Measurements from ENCODE around the gene OR10G8.

The OR10G8 gene

DNA sequence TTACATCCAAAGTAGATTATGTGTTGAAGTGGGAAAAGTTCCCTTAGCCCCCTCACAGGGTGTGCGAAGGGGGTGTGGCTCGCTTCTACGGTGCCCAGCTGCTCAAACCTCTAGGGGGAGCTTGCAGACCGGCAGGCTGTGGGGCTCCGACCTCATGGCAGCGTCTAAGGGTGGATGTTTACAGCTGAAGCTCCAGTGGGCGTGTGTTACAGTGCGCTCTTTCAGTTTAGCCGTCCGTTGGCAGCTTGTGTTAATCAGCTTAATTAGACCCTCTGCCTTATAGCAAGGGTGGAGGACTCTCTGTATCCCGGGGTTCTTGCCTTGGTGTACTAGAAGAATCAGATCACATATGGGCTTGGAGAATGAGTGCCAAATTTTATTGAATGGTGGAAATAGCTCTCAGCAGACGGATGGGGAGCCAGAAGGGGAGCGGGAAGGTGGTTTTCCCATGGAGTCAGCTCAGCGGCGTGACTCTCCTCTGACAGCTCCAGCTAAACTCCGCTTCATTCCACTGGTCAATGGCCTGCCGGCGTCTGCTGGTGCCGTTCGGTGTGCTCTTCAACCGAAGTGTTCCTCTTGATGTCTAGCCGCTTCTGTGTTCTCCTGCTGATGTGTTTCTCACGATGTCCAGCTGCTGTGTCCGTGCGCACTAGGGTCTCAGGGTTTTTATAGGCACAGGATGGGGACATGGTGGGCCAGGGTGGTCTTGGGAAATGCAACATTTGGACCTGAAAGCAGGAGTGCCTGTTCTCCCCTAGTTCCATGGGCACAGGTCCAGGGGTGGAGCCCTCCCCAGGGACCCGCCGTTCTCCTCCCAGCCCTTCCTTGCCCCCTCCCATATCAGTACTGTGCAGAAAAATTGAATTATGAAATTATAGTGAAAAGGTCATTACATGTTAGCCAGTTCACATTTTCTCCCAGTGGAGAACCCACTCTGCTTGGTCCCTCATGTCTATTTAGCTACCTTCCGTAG lies 43.1 kb downstream of the OR10G8 start:
- ChIA-PET CTCF (interaction anchor here (0.6 to 2.9 kb wide), 7 partner anchors 75 to 516 kb away, joined by 3 to 19 read pairs (median 4); no protein-coding TSS in a partner anchor), POLR2A (no interaction called here)
- DNase-seq (ENCODE audit: extremely low spot score), result peak; percentile 30
- TF ChIP-seq L3MBTL2 (conservative IDR thresholded peaks at IDR 0.05), result no peak
- TF ChIP-seq ELF4 (IDR thresholded peaks at IDR 0.05), result no peak
- no peak for TF ChIP-seq CTBP1 (IDR thresholded peaks at IDR 0.05; ENCODE audit: borderline replicate concordance)
- no peak for TF ChIP-seq FOXA1 (IDR thresholded peaks at IDR 0.05)
- TF ChIP-seq LEF1 (IDR thresholded peaks at IDR 0.05; ENCODE audit: borderline replicate concordance), result no peak
- TF ChIP-seq, protein P1, sequence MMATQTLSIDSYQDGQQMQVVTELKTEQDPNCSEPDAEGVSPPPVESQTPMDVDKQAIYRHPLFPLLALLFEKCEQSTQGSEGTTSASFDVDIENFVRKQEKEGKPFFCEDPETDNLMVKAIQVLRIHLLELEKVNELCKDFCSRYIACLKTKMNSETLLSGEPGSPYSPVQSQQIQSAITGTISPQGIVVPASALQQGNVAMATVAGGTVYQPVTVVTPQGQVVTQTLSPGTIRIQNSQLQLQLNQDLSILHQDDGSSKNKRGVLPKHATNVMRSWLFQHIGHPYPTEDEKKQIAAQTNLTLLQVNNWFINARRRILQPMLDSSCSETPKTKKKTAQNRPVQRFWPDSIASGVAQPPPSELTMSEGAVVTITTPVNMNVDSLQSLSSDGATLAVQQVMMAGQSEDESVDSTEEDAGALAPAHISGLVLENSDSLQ (IDR thresholded peaks at IDR 0.05), result no peak
- TF ChIP-seq ARNT (IDR thresholded peaks at IDR 0.05), result no peak
- no peak for TF ChIP-seq BHLHE40 (IDR thresholded peaks at IDR 0.05; ENCODE audit: borderline replicate concordance)

DNA sequence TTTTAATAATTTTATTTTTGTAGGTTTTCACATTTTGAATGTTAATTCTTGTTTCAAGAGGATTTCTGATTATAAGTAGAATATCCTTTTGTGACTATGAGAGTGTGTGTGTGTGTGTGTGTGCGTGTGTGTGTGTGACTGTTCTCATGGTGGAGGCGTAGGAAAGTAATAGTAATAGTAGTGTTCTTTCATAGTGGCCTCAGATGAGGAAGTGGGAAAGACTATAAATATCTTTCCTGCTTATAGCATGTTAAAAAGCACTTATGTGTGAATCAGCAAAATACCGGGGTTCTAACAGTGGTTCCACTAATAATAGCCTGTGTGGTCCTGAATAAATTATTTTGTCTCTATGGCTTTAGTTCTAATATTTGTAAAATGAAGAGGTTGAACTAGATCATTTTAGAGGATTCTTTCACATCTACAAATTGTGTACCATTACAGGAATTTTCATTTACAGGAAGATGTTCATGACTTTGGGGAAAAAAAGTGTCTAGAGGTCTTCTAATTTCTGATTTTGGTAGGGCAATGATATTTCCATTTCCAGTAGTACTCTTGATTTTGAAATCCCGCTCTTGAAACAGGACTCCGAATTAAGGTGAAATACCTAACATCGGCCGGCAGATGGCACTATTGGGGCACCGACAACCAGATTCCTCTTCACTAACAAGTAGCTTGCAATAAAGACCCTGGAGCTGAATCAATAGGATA lies 44.5 kb downstream of the OR10G8 start:
- TF ChIP-seq ARNT (IDR thresholded peaks at IDR 0.05), result no peak
- POLR2A ChIA-PET, result no interaction called here
- CTCF ChIA-PET, result interaction anchor here (0.7 to 2.9 kb wide), 9 partner anchors 49 to 1299 kb away, joined by 3 to 19 read pairs (median 3); no protein-coding TSS in a partner anchor
- peak; percentile 60 for DNase-seq (ENCODE audit: extremely low spot score)

DNA sequence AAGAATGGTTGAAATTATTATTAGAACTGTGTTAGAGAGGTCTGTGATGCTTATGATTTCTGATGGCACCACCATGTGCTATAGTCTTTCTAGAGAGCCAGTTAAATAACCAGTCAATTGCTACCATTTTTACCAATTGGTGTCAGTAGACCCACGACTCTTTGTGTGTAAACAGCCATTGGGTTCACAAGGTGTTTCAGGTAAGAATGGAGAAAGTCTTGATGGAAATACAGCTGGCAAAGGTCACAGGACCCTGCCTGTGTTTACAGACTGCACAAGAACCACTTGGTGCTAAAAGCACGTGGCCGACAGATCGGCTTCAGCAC lies 45.0 kb downstream of the OR10G8 start:
- TF ChIP-seq HDGF (IDR thresholded peaks at IDR 0.05; ENCODE audit: borderline replicate concordance) (no peak), LEF1 (IDR thresholded peaks at IDR 0.05; ENCODE audit: borderline replicate concordance) (no peak), ELF4 (IDR thresholded peaks at IDR 0.05) (no peak), SUZ12 (IDR thresholded peaks at IDR 0.05) (no peak)
- CTCF ChIA-PET, result interaction anchor here (0.7 to 2.9 kb wide), 9 partner anchors 48 to 1299 kb away, joined by 3 to 19 read pairs (median 3); no protein-coding TSS in a partner anchor
- POLR2A ChIA-PET, result no interaction called here
- DNase-seq (ENCODE audit: extremely low spot score), result no peak

DNA sequence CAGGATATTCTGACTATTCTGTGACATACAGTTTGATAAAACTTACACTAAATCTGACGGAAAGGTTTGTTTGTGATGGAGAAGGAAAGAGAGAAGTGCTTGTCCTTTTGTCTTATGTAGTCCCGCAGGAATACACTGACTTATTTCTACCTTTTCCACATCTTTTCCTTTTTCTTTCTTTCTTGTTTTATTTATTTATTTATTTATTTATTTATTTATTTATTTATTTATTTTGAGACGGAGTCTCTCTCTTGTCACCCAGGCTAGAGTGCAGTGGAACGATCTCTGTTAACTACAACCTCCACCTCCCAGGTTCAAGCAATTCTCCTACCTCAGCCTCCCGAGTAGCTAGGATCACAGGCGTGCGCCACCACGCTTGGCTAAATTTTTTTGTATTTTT lies 45.5 kb downstream of the OR10G8 start:
- CTCF ChIA-PET, result interaction anchor here (1.0 to 2.9 kb wide), 5 partner anchors 122 to 514 kb away, joined by 3 to 19 read pairs (median 3); no protein-coding TSS in a partner anchor
- POLR2A ChIA-PET, result no interaction called here
- no peak for DNase-seq (ENCODE audit: extremely low spot score)
- no peak for TF ChIP-seq FOXA1 (IDR thresholded peaks at IDR 0.05)

DNA sequence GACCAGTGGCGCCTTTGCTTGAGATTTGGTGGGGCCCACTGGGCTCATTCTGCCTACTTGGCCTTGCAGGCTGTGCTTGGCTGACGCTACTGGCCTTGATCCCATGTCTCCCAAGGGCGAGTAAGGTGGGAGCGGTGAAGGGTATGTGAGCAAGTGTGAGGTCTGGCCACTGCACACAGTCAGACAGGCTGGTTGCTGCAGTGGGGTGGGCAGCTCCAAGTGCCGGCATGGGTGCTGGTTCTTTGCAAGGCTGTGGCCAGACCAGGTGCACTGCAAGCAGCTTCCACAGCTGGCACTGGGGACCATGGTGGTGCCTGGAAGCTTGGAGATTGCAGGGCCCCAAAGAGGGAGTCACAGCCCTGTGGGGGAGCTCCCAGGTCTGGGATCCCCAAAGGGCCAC lies 48.0 kb downstream of the OR10G8 start:
- no peak for DNase-seq (ENCODE audit: extremely low spot score)
- CTCF ChIA-PET, result no interaction called here
- TF ChIP-seq HDGF (IDR thresholded peaks at IDR 0.05; ENCODE audit: borderline replicate concordance) (no peak), ARNT (IDR thresholded peaks at IDR 0.05) (no peak), L3MBTL2 (conservative IDR thresholded peaks at IDR 0.05) (no peak), TARDBP (IDR thresholded peaks at IDR 0.05) (no peak), LEF1 (IDR thresholded peaks at IDR 0.05; ENCODE audit: borderline replicate concordance) (no peak), NFRKB (IDR thresholded peaks at IDR 0.05) (no peak), ELF4 (IDR thresholded peaks at IDR 0.05) (no peak), CTBP1 (IDR thresholded peaks at IDR 0.05; ENCODE audit: borderline replicate concordance) (no peak), SP1 (IDR thresholded peaks at IDR 0.05) (no peak), BHLHE40 (IDR thresholded peaks at IDR 0.05; ENCODE audit: borderline replicate concordance) (no peak)
- TF ChIP-seq, protein P1 (IDR thresholded peaks at IDR 0.05), result no peak
- POLR2A ChIA-PET, result no interaction called here

DNA sequence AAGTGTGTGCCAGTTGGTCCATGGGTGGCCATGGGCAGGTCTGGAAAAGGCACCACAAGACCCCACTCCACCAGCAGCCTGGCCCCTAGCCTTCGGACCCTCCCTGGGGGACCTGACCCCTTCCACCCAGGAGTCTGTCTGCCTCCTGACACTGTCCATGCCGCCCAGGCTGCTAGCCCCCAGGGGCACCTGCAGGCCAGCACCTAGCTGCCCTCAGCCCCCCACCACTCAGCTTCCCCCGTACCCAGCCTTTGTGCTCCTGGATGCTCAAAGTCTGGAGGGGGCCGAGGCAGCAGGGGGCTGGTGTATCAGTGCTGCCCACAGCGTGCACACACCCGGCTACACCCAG lies 48.9 kb downstream of the OR10G8 start:
- TF ChIP-seq FOXA1 (IDR thresholded peaks at IDR 0.05) (no peak), BHLHE40 (IDR thresholded peaks at IDR 0.05; ENCODE audit: borderline replicate concordance) (no peak), LEF1 (IDR thresholded peaks at IDR 0.05; ENCODE audit: borderline replicate concordance) (no peak), ARNT (IDR thresholded peaks at IDR 0.05) (no peak), HDGF (IDR thresholded peaks at IDR 0.05; ENCODE audit: borderline replicate concordance) (no peak), ZNF384 (IDR thresholded peaks at IDR 0.05) (no peak), FOXK2 (IDR thresholded peaks at IDR 0.05) (no peak), SUZ12 (IDR thresholded peaks at IDR 0.05) (no peak), L3MBTL2 (conservative IDR thresholded peaks at IDR 0.05) (no peak), FOXM1 (IDR thresholded peaks at IDR 0.05; ENCODE audit: borderline replicate concordance) (no peak), TARDBP (IDR thresholded peaks at IDR 0.05) (no peak), SP1 (IDR thresholded peaks at IDR 0.05) (no peak), CTBP1 (IDR thresholded peaks at IDR 0.05; ENCODE audit: borderline replicate concordance) (no peak), ELF4 (IDR thresholded peaks at IDR 0.05) (no peak), NFRKB (IDR thresholded peaks at IDR 0.05) (no peak)
- TF ChIP-seq, protein P1 (IDR thresholded peaks at IDR 0.05), result no peak
- DNase-seq (ENCODE audit: extremely low spot score), result no peak
- ChIA-PET CTCF (no interaction called here), POLR2A (no interaction called here)

Measured in HEK293T (cell line).